GM23338 (cell line): ENCODE data around the gene NCAPD2. TPM values are rescaled to one million over a fixed set of nuclear protein-coding genes. Genes with fewer than 3 reads are reported as not detected.

ENCODE experiments used
- CREB1 ChIP-seq: fragments of 250-450 bp; sonication (Bioruptor Pico); IDR thresholded peaks from 2 replicates; pipeline ENCODE4 v1.5.0; 2020; ENCODE audit warnings: low read depth, mild to moderate bottlenecking, moderate library complexity
- CTCF ChIP-seq, 2 experiments: fragments of 200-600 bp in 1 of 2; sonication (generic) in 1 of 2; conservative IDR thresholded peaks; 2 replicates each; pipeline versions ENCODE4 v1.5.1 to v1.6.1; 2016 to 2017; ENCODE audit warnings: antibody characterized with exemption in 2 of 2, low read depth in 2 of 2, mild to moderate bottlenecking in 2 of 2, moderate library complexity in 1 of 2
- EZH2 ChIP-seq: fragments of 200-600 bp; sonication (generic); IDR thresholded peaks from one replicate; pipeline ENCODE4 v1.8.0; 2017; ENCODE audit warnings: antibody characterized with exemption, mild to moderate bottlenecking, low read depth; ENCODE audit not compliant: unreplicated experiment
- NANOG ChIP-seq: IDR thresholded peaks from 2 replicates; pipeline ENCODE4 v1.6.1; 2016; ENCODE audit warnings: antibody characterized with exemption, borderline replicate concordance
- ZNF114 ChIP-seq: fragments of 250-450 bp; sonication (Bioruptor Pico); IDR thresholded peaks from 2 replicates; pipeline ENCODE4 v1.5.0; 2020; ENCODE audit warnings: mild to moderate bottlenecking, moderate library complexity
- ZNF331 ChIP-seq: fragments of 250-450 bp; sonication (Bioruptor Pico); IDR thresholded peaks from 2 replicates; pipeline ENCODE4 v1.5.0; 2020; ENCODE audit warnings: low read depth, mild to moderate bottlenecking, moderate library complexity
- ZNF462 ChIP-seq: fragments of 250-450 bp; sonication (Bioruptor Pico); IDR thresholded peaks from 2 replicates; pipeline ENCODE4 v1.5.0; 2020; ENCODE audit warnings: mild to moderate bottlenecking, moderate library complexity
- polyA plus RNA-seq: library from polyadenylated mRNA; unstranded; fragments of >200 nt; fragmentation: Nextera tagmentation; extraction: Ambion mirVana; gene quantifications from 2 replicates; pipeline ENCODE4 v1.2.1, GENCODE V29; 2016
- total RNA-seq: library from RNA; depleted of rRNA; stranded (reverse); fragments of >200 nt; shearing (Covaris generic); gene quantifications from 2 replicates; pipeline ENCODE4 v1.2.3, GENCODE V29; 2014

NCAPD2 gene
- total and polyA plus RNA-seq, 2 experiments from 2014 or later = 34.2 to 217 TPM

GRCh38 chr12:6450091-6450868 is 43.6 kb upstream of the NCAPD2 start (continued):
- TF ChIP-seq ZNF462 = no peak
- TF ChIP-seq CTCF (conservative IDR thresholded peaks at IDR 0.05; ENCODE audit: low read depth in 2 of 2) = no peak
- no peak for TF ChIP-seq ZNF114 (CRISPR knock-in tag)
- TF ChIP-seq CREB1 (CRISPR knock-in tag) = no peak
- no peak for TF ChIP-seq EZH2
- no peak for TF ChIP-seq ZNF331 (CRISPR knock-in tag)
- TF ChIP-seq NANOG = no peak
